GM08714 (cell line): ENCODE data around the gene FGGY.

Experiments
- H3K4me3 ChIP-seq: fragments of 200-500 bp; sonication (Bioruptor generic); 2 replicates; pipeline ENCODE4 v1.5.1; 2014; ENCODE audit warnings: mild to moderate bottlenecking, low read length, inconsistent platforms
- ZNF274 ChIP-seq: IDR thresholded peaks from 2 replicates; pipeline ENCODE4 v1.6.1; 2012; ENCODE audit warnings: mild to moderate bottlenecking, low read depth, low read length

Gene FGGY

GRCh38 chr1:59427155-59427554 lies 130.3 kb downstream of the FGGY start:
- no peak overlapping the region for H3K4me3 ChIP-seq
- no peak for TF ChIP-seq ZNF274

GRCh38 chr1:59427784-59428183 lies 130.9 kb downstream of the FGGY start:
- TF ChIP-seq ZNF274, result no peak
- no peak overlapping the region for H3K4me3 ChIP-seq

GRCh38 chr1:59428828-59429227 lies 131.9 kb downstream of the FGGY start:
- no peak overlapping the region for H3K4me3 ChIP-seq
- no peak for TF ChIP-seq ZNF274

GRCh38 chr1:59429656-59430055 lies 132.8 kb downstream of the FGGY start:
- TF ChIP-seq ZNF274, result no peak
- H3K4me3 ChIP-seq, result no peak overlapping the region

GRCh38 chr1:59431566-59432294 lies 134.8 kb downstream of the FGGY start:
- no peak overlapping the region for H3K4me3 ChIP-seq
- TF ChIP-seq ZNF274, result no peak

- no peak for TF ChIP-seq ZNF274
- H3K4me3 ChIP-seq, result peak overlapping the region; percentile 42; the same call in 1 of the 2 replicates
Measured at GRCh38 chr1:59432531-59433439, 135.9 kb downstream of the FGGY start.

GRCh38 chr1:59433440-59433813 lies 136.5 kb downstream of the FGGY start:
- no peak for TF ChIP-seq ZNF274
- no peak overlapping the region for H3K4me3 ChIP-seq

GRCh38 chr1:59434336-59434735 lies 137.4 kb downstream of the FGGY start:
- H3K4me3 ChIP-seq, result no peak overlapping the region
- no peak for TF ChIP-seq ZNF274

- TF ChIP-seq ZNF274, result no peak
- H3K4me3 ChIP-seq, result no peak overlapping the region
Measured at GRCh38 chr1:59436637-59437036, 139.7 kb downstream of the FGGY start.

- TF ChIP-seq ZNF274, result no peak
- H3K4me3 ChIP-seq, result no peak overlapping the region
Measured at GRCh38 chr1:59438058-59438560, 141.2 kb downstream of the FGGY start.

- H3K4me3 ChIP-seq, result no peak overlapping the region
Measured at GRCh38 chr1:59442492-59442891, 145.6 kb downstream of the FGGY start.

GRCh38 chr1:59443310-59443709 lies 146.4 kb downstream of the FGGY start:
- no peak overlapping the region for H3K4me3 ChIP-seq
- TF ChIP-seq ZNF274, result no peak

More at GRCh38 chr1:59442492-59442891, 145.6 kb downstream of the FGGY start:
- no peak for TF ChIP-seq ZNF274

GRCh38 chr1:59444520-59444919 lies 147.6 kb downstream of the FGGY start:
- no peak for TF ChIP-seq ZNF274
- H3K4me3 ChIP-seq, result no peak overlapping the region

GRCh38 chr1:59445040-59445439 lies 148.1 kb downstream of the FGGY start:
- H3K4me3 ChIP-seq, result no peak overlapping the region

GRCh38 chr1:59446257-59446901 lies 149.5 kb downstream of the FGGY start:
- no peak overlapping the region for H3K4me3 ChIP-seq
- TF ChIP-seq ZNF274, result no peak

More at GRCh38 chr1:59445040-59445439, 148.1 kb downstream of the FGGY start:
- TF ChIP-seq ZNF274, result no peak
